ENCODE measurements around the gene GMDS. TPM values are rescaled to one million over a fixed set of nuclear protein-coding genes. Genes with fewer than 3 reads are reported as not detected.

GMDS gene
- total RNA-seq, 3 donors from 2014 or later (not counting 1 experiment from before 2014, with no cell fraction given), result 23.6 to 31.0 (median 26.4) TPM

- 91% methylated on average over 11 of the region's 11 CpGs for WGBS (ENCODE audit: insufficient coverage)
- TF ChIP-seq CTCF (IDR thresholded peaks at IDR 0.05), result no peak
- Histone ChIP-seq H3K4me1 (ENCODE audit: control insufficient read depth, insufficient read depth, low read length) (no peaks in the 10 kb centered on the region), H3K36me3 (ENCODE audit: control insufficient read depth, insufficient read depth, low read length) (no peaks in the 10 kb centered on the region), H3K27me3 (ENCODE audit: control insufficient read depth, insufficient read depth, low read length) (no peaks in the 10 kb centered on the region), H3K9me3 (ENCODE audit: control insufficient read depth, insufficient read depth, low read length) (no peaks in the 10 kb centered on the region), H3K27ac (ENCODE audit: low read length) (no peak overlapping the region), H3K4me3 (ENCODE audit: low read length) (no peak overlapping the region)
- H3K4me3 Mint-ChIP-seq, result no peak overlapping the region
- no peak overlapping the region for H3K27ac Mint-ChIP-seq
- no peaks in the 10 kb centered on the region for H3K4me1 Mint-ChIP-seq
- H3K9me3 Mint-ChIP-seq, result no peaks in the 10 kb centered on the region
- H3K36me3 Mint-ChIP-seq, result no peaks in the 10 kb centered on the region
- ATAC-seq, result no peak
- no peaks in the 10 kb centered on the region for H3K27me3 Mint-ChIP-seq (ENCODE audit: low read depth in 2 of 2)
- no peak for DNase-seq
- intact Hi-C loops (cut with micrococcal nuclease), result no loop called here
Observed at GRCh38 chr6:1698527-1698926, 546.9 kb downstream of the GMDS start.

DNA sequence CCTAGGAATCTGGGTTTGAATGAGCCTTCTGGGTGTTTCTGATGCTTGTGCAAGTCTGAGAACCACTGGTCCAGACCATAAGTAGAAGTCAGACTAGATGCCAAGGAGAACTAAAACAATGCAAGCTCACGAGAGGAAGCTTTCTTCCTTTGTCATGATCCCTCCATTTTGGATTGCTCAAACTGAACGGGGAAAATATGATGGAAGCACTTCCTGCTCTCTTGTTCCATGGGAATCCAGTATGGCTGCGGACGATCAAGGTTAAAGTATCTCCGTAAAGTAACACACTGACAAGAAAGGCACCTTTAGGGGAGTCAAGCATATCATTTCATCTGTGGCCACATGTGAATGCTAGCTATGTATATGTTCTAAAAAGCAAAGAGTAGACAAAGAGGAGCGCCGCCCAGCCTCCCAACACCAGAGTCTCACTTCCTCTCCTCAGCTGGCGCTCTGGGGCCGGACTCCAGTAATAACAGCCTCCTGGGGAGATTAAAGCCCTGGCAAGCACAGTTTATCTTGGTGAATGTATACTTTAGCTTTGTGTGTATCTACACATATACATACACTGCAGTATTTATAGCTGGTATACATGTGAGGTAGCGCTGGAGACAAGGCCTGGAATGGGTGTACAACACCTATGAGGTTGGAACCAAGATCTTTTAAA is 547.6 kb downstream of the GMDS start:
- Mint-ChIP-seq H3K36me3 (no peaks in the 10 kb centered on the region), H3K27ac (no peak overlapping the region), H3K9me3 (no peaks in the 10 kb centered on the region), H3K27me3 (ENCODE audit: low read depth in 2 of 2) (no peaks in the 10 kb centered on the region), H3K4me3 (no peak overlapping the region), H3K4me1 (no peaks in the 10 kb centered on the region)
- Histone ChIP-seq H3K36me3 (ENCODE audit: control insufficient read depth, insufficient read depth, low read length) (no peaks in the 10 kb centered on the region), H3K4me1 (ENCODE audit: control insufficient read depth, insufficient read depth, low read length) (no peaks in the 10 kb centered on the region), H3K4me3 (ENCODE audit: low read length) (no peak overlapping the region), H3K9me3 (ENCODE audit: control insufficient read depth, insufficient read depth, low read length) (no peaks in the 10 kb centered on the region), H3K27ac (ENCODE audit: low read length) (no peak overlapping the region), H3K27me3 (ENCODE audit: control insufficient read depth, insufficient read depth, low read length) (no peaks in the 10 kb centered on the region)
- DNase-seq, result no peak
- intact Hi-C loops (cut with micrococcal nuclease), result no loop called here
- no peak for ATAC-seq
- no peak for TF ChIP-seq CTCF (IDR thresholded peaks at IDR 0.05)
- WGBS (ENCODE audit: insufficient coverage), result 96% methylated on average over 6 of the region's 10 CpGs

- Mint-ChIP-seq H3K36me3 (no peaks in the 10 kb centered on the region), H3K27ac (no peak overlapping the region), H3K9me3 (no peaks in the 10 kb centered on the region), H3K4me3 (no peak overlapping the region), H3K27me3 (ENCODE audit: low read depth in 2 of 2) (no peaks in the 10 kb centered on the region), H3K4me1 (no peaks in the 10 kb centered on the region)
- H3K36me3 ChIP-seq (ENCODE audit: control insufficient read depth, insufficient read depth, low read length), result no peaks in the 10 kb centered on the region
- intact Hi-C loops (cut with micrococcal nuclease), result no loop called here
- H3K4me3 ChIP-seq (ENCODE audit: low read length), result no peak overlapping the region
- WGBS (ENCODE audit: insufficient coverage), result 91% methylated on average over 6 of the region's 6 CpGs
- H3K9me3 ChIP-seq (ENCODE audit: control insufficient read depth, insufficient read depth, low read length), result no peaks in the 10 kb centered on the region
- no peaks in the 10 kb centered on the region for H3K4me1 ChIP-seq (ENCODE audit: control insufficient read depth, insufficient read depth, low read length)
- DNase-seq (no peak), ATAC-seq (no peak)
- no peak for TF ChIP-seq CTCF (IDR thresholded peaks at IDR 0.05)
- no peak overlapping the region for H3K27ac ChIP-seq (ENCODE audit: low read length)
- H3K27me3 ChIP-seq (ENCODE audit: control insufficient read depth, insufficient read depth, low read length), result no peaks in the 10 kb centered on the region
Observed at GRCh38 chr6:1696463-1696850, 548.9 kb downstream of the GMDS start.
